ENCODE data around the gene NRXN3.

The NRXN3 gene

GRCh38 chr14:79493081-79493645, 1323.0 kb downstream of the NRXN3 start:
- H3K4me3 ChIP-seq (replicated peaks; ENCODE audit: low read depth, low read length): no peak overlapping the region
- no peak for DNase-seq (ENCODE audit: extremely low read depth, low read depth)
- TF ChIP-seq CTCF (IDR thresholded peaks at IDR 0.05; ENCODE audit: low read depth, low read length, missing control alignments): no peak

- TF ChIP-seq CTCF (IDR thresholded peaks at IDR 0.05; ENCODE audit: low read depth, low read length, missing control alignments): no peak
- no peak for DNase-seq (ENCODE audit: extremely low read depth, low read depth)
- H3K4me3 ChIP-seq (replicated peaks; ENCODE audit: low read depth, low read length): no peak overlapping the region
Measured at GRCh38 chr14:79496701-79497100, 1326.5 kb downstream of the NRXN3 start.

- DNase-seq (ENCODE audit: extremely low read depth, low read depth): no peak
- TF ChIP-seq CTCF (IDR thresholded peaks at IDR 0.05; ENCODE audit: low read depth, low read length, missing control alignments): no peak
- H3K4me3 ChIP-seq (replicated peaks; ENCODE audit: low read depth, low read length): no peak overlapping the region
Measured at GRCh38 chr14:79500489-79500888, 1330.3 kb downstream of the NRXN3 start.

- no peak for TF ChIP-seq CTCF (IDR thresholded peaks at IDR 0.05; ENCODE audit: low read depth, low read length, missing control alignments)
- no peak for DNase-seq (ENCODE audit: extremely low read depth, low read depth)
- H3K4me3 ChIP-seq (replicated peaks; ENCODE audit: low read depth, low read length): no peak overlapping the region
Measured at GRCh38 chr14:79502136-79502750, 1332.1 kb downstream of the NRXN3 start.

GRCh38 chr14:79502751-79503148, 1332.6 kb downstream of the NRXN3 start:
- DNase-seq (ENCODE audit: extremely low read depth, low read depth): no peak
- no peak overlapping the region for H3K4me3 ChIP-seq (replicated peaks; ENCODE audit: low read depth, low read length)
- TF ChIP-seq CTCF (IDR thresholded peaks at IDR 0.05; ENCODE audit: low read depth, low read length, missing control alignments): no peak

GRCh38 chr14:79510659-79511058, 1340.5 kb downstream of the NRXN3 start:
- DNase-seq (ENCODE audit: extremely low read depth, low read depth): no peak
- no peak overlapping the region for H3K4me3 ChIP-seq (replicated peaks; ENCODE audit: low read depth, low read length)
- TF ChIP-seq CTCF (IDR thresholded peaks at IDR 0.05; ENCODE audit: low read depth, low read length, missing control alignments): no peak

GRCh38 chr14:79511146-79511545, 1341.0 kb downstream of the NRXN3 start:
- TF ChIP-seq CTCF (IDR thresholded peaks at IDR 0.05; ENCODE audit: low read depth, low read length, missing control alignments): no peak
- no peak overlapping the region for H3K4me3 ChIP-seq (replicated peaks; ENCODE audit: low read depth, low read length)
- DNase-seq (ENCODE audit: extremely low read depth, low read depth): no peak

Data from HFF-Myc (cell line).